Upper lobe of right lung (tissue), 1 donor: ENCODE data around the gene ILK. TPM values are rescaled to one million over a fixed set of nuclear protein-coding genes. Genes with fewer than 3 reads are reported as not detected.

Experiments used
- ATAC-seq: fragments of 200-7000 bp; cut with Tn5 transposase; one replicate; pipeline ENCODE4 v1.9.1; 2020; ENCODE audit warnings: mild to moderate bottlenecking, moderate library complexity
- DNase-seq: peaks from one replicate; pipeline ENCODE4 v3.0.0-alpha.2; 2020
- H3K27ac ChIP-seq: fragments of 200-600 bp; one replicate; pipeline ENCODE4 v1.8.0; 2022
- H3K27me3 ChIP-seq: fragments of 200-600 bp; one replicate; pipeline ENCODE4 v1.8.0; 2022; ENCODE audit warnings: mild to moderate bottlenecking
- H3K36me3 ChIP-seq: fragments of 200-600 bp; one replicate; pipeline ENCODE4 v1.8.0; 2022
- H3K4me1 ChIP-seq: fragments of 200-600 bp; one replicate; pipeline ENCODE4 v1.8.0; 2022
- H3K4me3 ChIP-seq: fragments of 200-600 bp; one replicate; pipeline ENCODE4 v1.8.0; 2022; ENCODE audit warnings: mild to moderate bottlenecking
- H3K9me3 ChIP-seq: fragments of 200-600 bp; one replicate; pipeline ENCODE4 v1.8.0; 2022
- CTCF ChIP-seq: fragments of 200-600 bp; IDR thresholded peaks from one replicate; pipeline ENCODE4 v1.8.0; 2022; ENCODE audit warnings: antibody characterized with exemption
- intact Hi-C: fragments of 100-400 bp; cut with DNase I; formaldehyde crosslinking; loops from one replicate; pipeline ENCODE4 v1.11.0; 2022
- total RNA-seq: library from RNA; stranded (reverse); fragmentation: NEBNext Ultra II Directional; extraction: Animal tissue kit (Norgen Biotek cat#: 25700); gene quantifications from one replicate; pipeline ENCODE4 v1.2.1, GENCODE V29; 2021
- donor health status: DM: no; HTN: yes; CAD: no; lungs with severe emphysema.

ILK gene
- total RNA-seq, 1 donor from 2014 or later: 148 TPM

GRCh38 chr11:6565325-6565724 is 38.2 kb upstream of the ILK start:
- no peak overlapping the region for H3K4me3 ChIP-seq
- H3K27me3 ChIP-seq: no peaks in the 10 kb centered on the region
- no peaks in the 10 kb centered on the region for H3K9me3 ChIP-seq
- no peaks in the 10 kb centered on the region for H3K4me1 ChIP-seq
- no peak for TF ChIP-seq CTCF
- ATAC-seq: no peak
- H3K36me3 ChIP-seq: no peaks in the 10 kb centered on the region
- no peak for DNase-seq
- intact Hi-C loops: no loop called here
- no peak overlapping the region for H3K27ac ChIP-seq

GRCh38 chr11:6565988-6566703 is 37.4 kb upstream of the ILK start:
- H3K4me3 ChIP-seq: no peak overlapping the region
- no peaks in the 10 kb centered on the region for H3K9me3 ChIP-seq
- no peak for ATAC-seq
- no peaks in the 10 kb centered on the region for H3K27me3 ChIP-seq
- intact Hi-C loops: no loop called here
- H3K36me3 ChIP-seq: no peaks in the 10 kb centered on the region
- H3K27ac ChIP-seq: no peak overlapping the region
- TF ChIP-seq CTCF: no peak
- DNase-seq: no peak
- no peaks in the 10 kb centered on the region for H3K4me1 ChIP-seq

- no peak for TF ChIP-seq CTCF
- ATAC-seq: no peak
- no peaks in the 10 kb centered on the region for H3K4me1 ChIP-seq
- no peaks in the 10 kb centered on the region for H3K36me3 ChIP-seq
- no peak overlapping the region for H3K4me3 ChIP-seq
- H3K9me3 ChIP-seq: no peaks in the 10 kb centered on the region
- DNase-seq: no peak
- intact Hi-C loops: no loop called here
- H3K27me3 ChIP-seq: no peaks in the 10 kb centered on the region
- no peak overlapping the region for H3K27ac ChIP-seq
These were observed 36.7 kb upstream of the ILK start for GRCh38 chr11:6566704-6567370.

- no peaks in the 10 kb centered on the region for H3K27me3 ChIP-seq
- H3K4me1 ChIP-seq: no peaks in the 10 kb centered on the region
- no peaks in the 10 kb centered on the region for H3K36me3 ChIP-seq
- ATAC-seq: no peak
- TF ChIP-seq CTCF: no peak
- no peak overlapping the region for H3K27ac ChIP-seq
- no peak for DNase-seq
- intact Hi-C loops: no loop called here
- H3K4me3 ChIP-seq: no peak overlapping the region
- no peaks in the 10 kb centered on the region for H3K9me3 ChIP-seq
These were observed 36.2 kb upstream of the ILK start for GRCh38 chr11:6567371-6567745.

GRCh38 chr11:6568191-6568918 is 35.2 kb upstream of the ILK start:
- no peak overlapping the region for H3K27ac ChIP-seq
- ATAC-seq (no peak), DNase-seq (no peak)
- H3K36me3 ChIP-seq: no peaks in the 10 kb centered on the region
- no peaks in the 10 kb centered on the region for H3K4me1 ChIP-seq
- no peaks in the 10 kb centered on the region for H3K27me3 ChIP-seq
- intact Hi-C loops: no loop called here
- H3K4me3 ChIP-seq: no peak overlapping the region
- H3K9me3 ChIP-seq: no peaks in the 10 kb centered on the region
- TF ChIP-seq CTCF: no peak
